ENCODE results near the gene MOCS1. TPM values are rescaled to one million over a fixed set of nuclear protein-coding genes. Genes with fewer than 3 reads are reported as not detected.

The MOCS1 gene
- total RNA-seq, 1 donor from 2014 or later = 10.4 TPM

DNA sequence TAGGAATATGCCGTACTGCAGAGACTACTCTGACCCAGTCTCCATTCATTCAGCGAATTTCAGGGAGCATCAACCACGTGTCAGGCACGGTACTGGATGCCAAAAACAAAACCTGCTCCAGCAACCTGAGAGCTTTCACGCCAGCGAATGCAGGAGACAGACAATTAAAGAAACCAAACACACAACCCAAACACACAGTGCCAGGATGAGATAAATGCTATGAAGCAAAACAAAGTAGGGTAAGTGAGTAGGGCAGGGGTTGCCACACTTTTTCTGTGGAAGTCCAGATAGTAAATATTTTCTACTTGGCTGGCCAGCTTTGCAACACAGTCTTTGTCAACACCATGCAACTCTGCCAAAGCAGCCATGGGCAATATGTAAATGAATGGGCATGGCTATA lies 10.0 kb downstream of the MOCS1 start:
- DNase-seq (ENCODE audit: low spot score) = no peak

DNA sequence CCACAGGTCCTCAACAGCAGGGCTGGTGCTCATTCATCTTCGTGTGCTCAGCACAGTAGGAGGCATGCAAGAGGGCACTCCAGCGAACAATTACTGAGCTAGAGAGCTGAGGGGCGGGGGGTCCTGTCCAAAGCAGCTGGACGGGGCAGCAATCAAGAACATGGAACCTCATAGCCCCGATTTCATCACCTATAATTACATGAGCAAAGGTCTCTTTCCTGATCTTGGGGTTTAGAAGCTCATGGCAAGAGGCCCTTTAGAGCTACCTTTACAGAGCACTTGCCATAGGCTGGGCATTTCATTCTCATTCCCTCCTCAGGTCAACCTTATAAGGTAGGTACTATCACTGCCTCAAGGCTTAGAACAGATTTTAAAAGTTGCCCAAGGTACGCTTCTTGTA lies 10.4 kb downstream of the MOCS1 start:
- no peak for DNase-seq (ENCODE audit: low spot score)

DNA sequence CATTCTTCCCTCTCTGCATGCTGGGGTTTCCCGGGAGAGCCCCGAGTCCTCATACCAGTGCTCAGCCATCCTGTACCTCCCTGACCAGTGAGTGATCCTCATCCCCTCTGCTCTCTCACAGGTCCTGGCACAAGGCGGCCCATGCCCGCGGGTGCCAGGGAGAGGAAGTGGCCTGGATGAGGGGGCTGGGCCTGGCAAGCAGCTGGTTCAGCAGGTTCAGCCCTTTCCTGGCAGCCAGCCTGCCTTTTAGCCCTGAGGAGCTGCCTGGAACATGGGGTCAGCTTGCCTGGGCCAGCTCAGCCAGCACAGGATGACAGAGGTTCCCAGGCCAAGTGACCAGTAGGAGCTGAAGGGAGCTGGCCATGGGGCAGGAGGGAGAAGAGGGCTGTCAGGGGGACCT lies 10.9 kb downstream of the MOCS1 start:
- DNase-seq (ENCODE audit: low spot score) = no peak

DNA sequence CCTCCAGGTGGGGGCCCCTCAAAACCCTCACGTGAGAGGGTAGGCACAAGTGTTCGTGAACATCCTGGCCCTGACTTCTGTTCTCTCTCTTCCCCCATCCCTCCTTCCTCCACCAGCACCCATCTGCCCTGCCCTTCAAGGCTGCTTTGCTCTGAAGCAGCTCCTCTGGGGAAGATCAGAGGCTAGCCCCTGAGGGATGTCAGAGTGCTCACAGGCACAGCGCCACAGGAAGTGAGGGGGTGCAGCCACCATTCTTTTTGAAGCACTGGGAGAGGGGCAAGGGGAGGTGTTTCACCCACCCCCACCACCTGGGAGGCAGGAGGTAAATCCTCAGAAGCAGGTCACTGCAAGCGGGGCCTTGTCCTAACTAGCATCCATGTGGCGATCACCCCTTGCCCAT lies 11.4 kb downstream of the MOCS1 start:
- DNase-seq (ENCODE audit: low spot score) = no peak

DNA sequence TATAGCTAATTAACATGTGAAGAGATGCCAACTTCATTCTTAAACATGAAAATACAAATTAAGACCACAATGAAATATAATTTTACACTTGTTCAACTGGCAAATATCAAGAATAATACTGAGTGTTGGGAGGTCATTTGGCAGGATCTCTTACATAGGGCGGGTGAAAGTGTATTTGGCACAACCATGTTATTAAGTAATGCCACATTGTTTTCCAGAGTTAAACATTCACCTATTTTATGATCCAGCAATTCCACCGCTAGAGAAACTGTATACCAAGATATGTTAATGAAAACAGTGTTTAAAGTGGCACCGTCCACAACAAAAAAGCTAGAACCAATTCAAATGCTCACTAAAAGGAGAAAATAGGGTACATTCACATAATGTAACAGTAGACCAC lies 14.1 kb downstream of the MOCS1 start:
- no peak for DNase-seq (ENCODE audit: low spot score)

DNA sequence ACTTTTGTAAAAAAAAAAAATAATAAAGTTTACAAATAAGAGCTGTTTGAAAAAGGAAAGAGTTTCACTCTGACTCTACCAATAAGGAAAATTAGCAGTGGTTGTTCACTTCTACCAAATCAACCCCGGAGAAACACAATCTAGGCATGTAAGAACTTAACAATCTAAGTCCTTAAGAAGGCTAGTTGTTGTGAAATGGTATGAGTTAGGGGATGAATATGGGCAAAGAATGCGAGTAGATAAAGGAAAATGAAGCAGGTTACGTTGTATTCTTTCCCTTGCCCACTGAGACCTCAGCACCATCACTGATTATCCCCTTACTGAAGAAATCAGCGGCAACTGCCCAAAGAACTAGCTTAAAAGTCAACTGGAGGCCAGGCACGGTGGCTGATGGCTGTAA lies 15.4 kb downstream of the MOCS1 start:
- DNase-seq (ENCODE audit: low spot score) = no peak

DNA sequence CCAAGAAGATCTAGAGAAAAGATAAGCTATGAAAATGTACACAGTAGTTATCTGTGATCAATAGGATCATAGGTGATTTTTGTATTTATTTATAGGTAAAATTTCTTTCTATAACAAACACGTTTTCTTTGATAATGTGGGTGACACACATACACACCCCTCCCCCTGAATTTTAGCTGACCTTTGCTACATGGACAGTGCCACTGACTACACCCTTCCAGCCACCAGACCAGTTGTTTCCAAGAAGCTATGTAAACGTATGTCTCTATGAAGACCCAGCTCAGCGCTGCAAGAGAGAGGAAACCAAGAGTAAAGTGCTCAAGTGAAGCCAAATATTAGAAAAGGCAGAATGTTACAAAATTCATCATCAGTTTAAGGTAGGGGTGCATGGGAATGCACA lies 16.3 kb downstream of the MOCS1 start:
- DNase-seq (ENCODE audit: low spot score) = no peak

DNA sequence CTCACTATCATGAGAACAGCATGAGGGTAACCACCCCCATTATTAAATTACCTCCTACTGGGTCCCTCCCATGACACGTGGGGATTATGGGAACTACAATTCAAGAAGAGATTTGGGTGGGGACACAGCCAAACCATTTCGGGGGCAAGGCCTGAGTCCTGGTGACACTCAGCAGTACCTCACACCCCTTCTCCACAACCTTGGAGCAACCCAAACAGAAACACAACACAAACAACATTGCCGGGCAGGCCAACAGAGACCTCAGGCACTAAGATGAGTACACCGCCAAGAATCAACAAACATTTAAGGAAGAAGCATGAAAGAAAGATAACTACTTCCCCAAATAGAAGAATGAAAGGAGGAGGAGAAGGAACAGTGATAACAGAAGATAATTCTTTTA lies 16.9 kb downstream of the MOCS1 start:
- DNase-seq (ENCODE audit: low spot score) = no peak

DNA sequence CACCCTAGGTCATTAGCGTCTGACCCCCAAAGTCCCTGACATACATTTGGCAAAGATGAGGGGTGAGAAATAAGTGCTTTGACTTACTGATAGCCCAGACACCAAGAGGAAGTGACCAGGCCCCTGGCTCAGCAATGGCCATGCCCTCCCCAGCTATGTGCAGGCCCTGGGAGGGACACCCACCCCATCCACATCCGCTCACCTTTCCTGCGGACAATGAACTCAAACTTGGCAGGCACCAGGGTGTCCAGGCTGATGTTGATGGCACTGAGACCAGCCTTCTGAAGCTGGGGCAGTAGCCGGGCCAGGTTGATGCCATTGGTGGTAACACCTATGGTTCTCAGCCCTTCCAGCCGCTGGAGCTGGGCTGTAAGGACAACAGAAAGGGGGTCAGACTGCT lies 18.4 kb downstream of the MOCS1 start:
- no peak for DNase-seq (ENCODE audit: low spot score)

DNA sequence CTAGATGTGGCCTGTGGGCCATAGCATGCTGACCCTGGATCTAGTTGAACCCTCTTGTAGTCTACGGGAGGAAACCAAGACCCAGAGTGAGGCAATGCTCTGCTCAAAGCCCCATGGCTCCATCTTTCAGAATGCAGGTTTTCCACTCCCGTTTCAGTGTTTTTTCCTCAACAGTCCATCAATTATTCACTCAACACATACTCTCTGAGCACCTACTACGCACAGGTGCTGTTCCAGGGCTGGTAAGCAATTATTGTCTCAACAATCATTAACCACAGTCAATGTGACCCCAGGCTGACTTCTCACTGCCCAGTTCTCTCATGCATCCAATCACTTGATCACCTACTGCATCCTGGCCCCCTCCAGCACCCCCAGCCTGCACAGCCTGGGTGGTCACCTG lies 20.0 kb downstream of the MOCS1 start:
- DNase-seq (ENCODE audit: low spot score) = no peak

DNA sequence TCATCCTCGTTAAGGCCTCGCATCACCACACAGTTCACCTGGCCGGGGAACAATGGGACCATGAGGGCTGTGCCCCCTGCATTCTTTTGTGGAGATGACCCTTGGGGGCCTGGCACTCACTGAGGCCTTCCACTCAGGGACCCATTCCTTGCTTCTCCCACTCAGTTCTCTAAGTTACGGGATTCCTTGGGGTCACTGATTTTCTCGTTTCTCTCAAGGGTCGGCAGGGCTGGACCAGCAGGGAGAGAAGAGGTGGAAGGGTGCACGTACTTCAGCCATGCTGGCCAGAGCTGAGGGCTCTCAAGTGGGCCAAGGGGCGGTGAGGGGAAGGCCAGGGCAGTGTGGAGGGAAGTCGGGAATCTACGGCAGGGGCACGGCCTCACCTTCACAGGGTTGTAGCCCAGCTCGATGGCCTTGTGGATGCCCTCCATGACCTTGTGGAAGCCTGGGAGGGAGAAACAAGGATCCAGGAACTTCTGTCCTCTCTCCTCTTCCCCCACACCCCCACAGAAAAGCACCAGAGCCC lies 20.8 kb downstream of the MOCS1 start:
- no peak for DNase-seq (ENCODE audit: low spot score)

DNA sequence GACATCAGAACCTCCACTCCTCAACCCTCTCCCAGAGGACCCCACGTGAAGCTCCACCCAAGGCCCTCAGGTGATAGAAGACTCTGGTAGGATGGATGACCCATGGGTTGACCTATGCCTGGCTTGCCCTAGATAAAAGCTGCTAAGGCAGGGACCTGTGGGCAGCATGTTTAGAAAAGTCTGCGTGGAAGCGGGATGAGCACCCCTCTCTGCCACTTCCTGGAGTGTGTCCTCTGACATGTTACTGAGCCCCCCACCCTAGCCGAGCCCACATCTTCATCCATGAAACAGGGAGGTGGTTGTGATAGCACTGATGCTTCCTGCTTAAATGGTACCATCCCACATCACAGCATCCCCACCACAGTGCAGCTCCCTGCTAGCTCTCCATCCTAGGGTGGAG lies 21.8 kb downstream of the MOCS1 start:
- no peak for DNase-seq (ENCODE audit: low spot score)

DNA sequence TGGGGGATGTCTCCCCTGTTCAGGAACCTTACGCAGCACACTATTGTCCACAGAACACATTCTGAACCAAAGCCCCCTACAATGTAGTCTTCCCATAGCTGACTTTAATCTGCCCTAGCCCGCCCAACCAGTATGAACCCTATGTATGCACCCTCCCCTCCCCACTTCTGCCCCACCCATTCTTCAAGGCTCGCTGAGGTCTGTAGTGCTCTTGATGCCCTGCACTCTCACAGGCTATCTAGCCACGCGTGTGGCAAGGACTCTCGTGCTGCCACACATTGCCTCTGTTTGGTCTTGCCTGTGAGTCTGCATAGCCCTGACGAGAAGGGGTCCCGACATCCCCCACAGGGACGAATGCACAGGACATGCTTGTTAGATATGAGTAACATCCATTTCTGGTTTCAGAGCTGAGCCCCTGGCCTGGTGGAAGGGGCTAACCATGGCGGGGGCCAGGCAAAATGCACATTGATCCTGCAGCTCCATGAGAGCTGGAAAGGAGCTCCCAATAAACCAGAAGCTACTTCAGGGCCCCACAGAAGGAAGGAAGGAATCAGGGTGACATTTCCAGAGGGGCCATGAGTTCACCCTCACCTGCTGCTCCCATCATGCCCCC lies 22.6 kb downstream of the MOCS1 start:
- no peak for DNase-seq (ENCODE audit: low spot score)

DNA sequence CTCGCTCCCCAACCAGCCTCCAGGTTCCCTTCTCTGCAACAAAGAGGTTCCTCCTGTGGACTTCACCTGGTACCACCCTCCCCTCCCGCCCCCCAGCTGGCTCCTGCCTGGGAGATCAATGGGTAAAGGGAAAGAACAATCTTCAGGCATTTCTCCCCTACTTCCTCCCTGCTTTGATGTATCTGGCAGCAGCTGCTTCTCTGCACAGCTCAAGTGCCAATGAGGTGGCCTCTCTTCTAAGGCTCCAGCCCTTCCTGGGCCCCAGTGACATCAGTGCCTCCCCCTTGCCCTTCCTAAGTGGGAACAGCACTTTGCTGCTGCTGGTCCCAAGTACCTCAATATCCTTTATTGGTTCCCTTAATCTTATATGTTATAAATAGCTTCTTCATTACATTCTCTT lies 23.5 kb downstream of the MOCS1 start:
- DNase-seq (ENCODE audit: low spot score) = no peak

DNA sequence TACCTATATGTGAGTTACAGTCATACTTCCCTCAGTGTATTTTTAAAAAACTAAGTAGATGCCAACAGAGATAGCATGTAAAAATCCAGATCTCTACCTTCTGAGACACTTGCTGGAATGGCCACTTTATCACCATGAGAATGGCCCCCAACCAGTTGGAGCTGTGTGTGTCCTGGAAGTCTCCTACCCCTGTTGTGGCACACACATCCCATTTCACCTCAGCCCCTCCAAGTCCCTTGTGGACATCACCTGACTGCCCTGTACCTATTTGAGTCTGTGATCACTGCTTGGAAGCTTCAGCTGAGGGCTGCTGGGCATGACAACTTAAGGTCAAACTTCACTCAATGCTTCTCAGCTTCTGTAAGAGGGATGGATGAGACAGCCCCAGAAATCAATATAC lies 24.1 kb downstream of the MOCS1 start:
- DNase-seq (ENCODE audit: low spot score) = no peak

DNA sequence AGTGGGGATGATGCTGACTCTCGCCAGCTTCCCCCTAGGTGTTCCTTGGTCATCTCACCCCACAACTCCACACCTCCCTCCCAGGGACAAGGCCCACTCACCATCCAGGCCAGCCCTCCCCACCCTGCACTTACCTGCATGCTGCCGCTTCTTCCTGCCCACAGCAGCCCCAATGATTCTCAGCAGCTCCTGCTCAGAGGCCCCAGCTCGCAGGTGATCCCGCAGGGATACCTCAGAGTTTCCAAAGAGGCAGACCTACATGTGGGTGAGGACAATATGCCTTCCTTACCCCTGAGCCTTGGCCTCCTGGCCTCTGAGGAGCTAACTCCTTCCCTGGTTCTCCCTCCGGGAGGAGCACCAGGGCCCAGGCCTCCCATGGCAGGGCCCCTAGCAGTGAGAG lies 24.6 kb downstream of the MOCS1 start:
- no peak for DNase-seq (ENCODE audit: low spot score)

DNA sequence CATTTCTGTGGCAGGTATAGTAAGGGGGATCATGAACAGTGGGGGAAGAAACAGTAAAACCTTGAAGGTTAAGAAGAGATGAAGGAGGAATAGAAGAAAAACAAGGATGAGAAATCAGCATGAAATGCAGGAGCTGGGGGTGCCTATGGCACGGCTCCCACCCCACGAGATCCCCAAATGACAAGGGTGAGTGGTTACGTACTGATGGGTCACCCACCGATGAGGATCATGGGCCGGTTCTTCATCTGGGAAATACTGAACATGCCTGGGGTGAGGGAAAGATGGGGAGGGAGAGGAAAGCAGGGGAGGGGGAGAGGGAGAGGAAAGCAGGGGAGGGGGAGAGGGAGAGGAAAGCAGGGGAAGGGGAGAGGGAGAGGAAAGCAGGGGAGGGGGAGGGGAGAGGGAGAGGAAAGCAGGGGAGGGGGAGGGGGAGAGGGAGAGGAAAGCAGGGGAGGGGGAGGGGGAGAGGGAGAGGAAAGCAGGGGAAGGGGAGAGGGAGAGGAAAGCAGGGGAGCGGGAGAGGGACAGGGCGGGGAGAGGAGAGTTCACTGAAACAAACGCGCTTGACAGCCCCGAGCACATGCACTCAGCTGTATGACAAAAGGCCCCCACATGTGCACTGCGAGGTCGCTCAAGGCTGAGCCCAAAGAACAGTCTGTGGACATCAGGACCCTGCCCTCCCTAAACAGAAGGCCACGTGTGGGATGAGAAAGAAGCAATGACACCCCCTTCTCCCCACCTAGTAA lies 25.3 kb downstream of the MOCS1 start:
- no peak for DNase-seq (ENCODE audit: low spot score)

DNA sequence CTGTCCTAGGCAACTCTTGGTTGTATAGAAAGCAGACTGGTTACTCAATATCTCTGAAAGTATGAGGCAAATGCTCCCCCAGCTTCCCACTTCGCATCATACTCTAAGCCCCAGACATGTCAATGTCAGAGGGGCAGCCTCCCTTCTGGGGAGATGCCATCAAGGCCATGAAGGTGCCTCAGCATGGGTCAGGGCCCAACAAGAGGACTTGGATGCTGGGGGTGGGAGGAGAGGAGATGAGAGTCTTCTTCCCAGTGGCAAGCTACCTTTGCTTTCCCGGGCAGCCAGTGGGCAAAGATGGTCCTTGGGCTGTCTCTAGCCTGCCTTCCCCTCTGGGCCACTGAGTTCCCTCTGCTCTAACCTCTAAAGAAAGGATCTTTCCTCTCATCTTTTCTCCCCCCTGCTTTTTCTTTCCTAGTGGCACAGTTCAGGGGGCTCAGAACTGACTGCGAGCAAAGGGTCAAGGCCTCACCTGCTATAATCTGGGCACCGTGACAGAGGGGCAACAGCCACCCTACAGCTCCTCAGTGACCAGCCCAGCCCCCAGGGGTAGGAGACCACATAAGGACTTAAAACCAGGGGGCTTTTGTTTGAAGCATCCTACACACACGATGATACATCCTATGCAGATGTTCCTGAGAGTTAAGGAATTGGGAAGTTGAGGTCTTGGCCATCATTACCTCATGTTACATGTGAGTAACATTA lies 26.2 kb downstream of the MOCS1 start:
- DNase-seq (ENCODE audit: low spot score) = no peak

DNA sequence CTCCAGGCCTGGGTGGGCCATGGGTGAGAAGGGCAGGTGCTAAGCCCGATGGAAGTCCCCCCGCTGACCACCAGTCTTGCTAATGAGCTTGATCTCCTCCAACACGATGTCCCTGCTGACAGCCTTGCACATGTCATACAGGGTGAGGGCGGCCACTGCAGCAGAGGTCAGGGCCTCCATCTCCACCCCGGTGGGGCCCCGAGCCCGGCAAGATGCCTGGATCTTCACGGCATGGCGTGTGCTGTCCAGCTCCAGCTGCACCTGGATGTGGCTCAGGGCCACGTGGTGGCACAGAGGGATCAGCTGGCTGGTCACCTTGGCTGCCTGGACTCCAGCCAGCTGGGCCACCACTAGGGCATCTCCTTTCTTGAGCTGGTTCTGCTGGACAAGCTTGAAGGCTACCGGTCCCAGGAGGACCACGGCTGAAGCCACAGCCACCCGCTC lies 27.9 kb downstream of the MOCS1 start:
- DNase-seq (ENCODE audit: low spot score) = no peak

DNA sequence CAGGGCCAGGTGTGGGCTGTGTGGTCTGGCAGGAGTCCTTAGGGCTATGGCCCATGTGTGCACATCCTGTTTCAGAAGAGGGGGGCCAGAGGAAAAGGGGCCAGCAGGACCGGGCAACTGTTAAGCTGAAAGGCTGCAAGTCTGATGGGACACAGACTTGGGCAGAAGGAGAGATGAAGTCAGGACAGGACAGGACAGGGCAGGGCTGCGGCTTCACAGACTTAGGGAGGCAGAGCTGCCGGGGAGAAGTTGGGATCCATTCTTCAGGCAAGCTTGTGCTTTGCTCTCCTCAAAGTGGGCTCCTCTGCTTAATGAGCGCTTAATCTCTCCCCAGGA lies 28.7 kb downstream of the MOCS1 start:
- DNase-seq (ENCODE audit: low spot score) = no peak

DNA sequence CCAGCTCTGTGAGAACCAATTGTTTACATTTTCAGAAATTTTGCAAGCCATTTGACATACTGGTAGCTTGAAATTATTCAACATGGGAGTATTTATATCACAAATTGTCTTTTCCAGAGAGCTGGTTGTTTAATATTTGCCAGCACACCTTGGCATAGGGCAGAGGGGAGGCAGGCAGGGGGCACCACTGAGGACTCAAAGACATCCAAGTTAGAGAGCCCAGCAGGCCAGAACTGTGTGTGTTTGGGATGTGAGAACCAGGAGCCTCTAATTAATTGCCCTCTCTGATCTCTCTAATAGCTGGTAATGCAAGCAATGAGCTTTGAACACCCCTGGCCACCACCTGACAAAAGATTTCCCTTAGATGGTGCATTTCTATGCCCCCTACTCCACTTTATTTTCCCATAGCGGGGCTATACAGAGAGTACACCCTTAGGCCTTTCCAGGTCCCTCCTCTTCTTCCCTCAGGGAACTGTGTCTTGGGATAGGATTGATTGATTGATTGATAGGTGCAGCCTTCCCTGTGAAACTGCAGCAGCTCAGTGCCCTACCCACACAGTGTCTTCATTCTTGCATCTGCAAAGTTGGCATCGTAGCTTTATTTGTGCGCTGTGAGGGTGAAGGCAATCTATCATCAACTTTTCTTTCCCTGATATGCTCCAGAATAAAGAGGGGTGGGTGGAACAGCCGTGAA lies 29.2 kb downstream of the MOCS1 start:
- no peak for DNase-seq (ENCODE audit: low spot score)

DNA sequence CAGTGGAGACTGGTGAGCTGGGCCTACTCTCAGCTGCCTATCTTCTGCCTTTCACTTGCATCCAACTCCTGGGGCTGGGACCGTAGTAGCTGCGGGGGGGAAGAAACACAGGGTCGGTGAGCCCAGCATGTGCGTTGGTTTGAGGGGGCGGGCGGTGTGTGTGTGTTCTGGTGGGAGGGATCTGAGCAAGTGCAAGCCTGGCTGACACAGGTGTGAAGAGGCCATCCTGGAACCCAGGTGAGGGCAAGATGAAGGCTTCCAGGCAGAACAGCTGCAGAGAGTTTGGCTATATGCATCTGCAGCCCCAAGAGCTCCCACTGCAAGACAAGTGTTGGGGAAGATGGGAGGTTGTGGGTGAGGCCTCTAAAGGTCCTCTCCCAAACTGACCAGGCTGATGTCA lies 30.6 kb downstream of the MOCS1 start:
- DNase-seq (ENCODE audit: low spot score) = no peak

Data from umbilical cord (tissue), 2 donors.